HCT116 (cell line): Measurements from ENCODE around the gene EIPR1. TPM values are rescaled to one million over a fixed set of nuclear protein-coding genes. Genes with fewer than 3 reads are reported as not detected.

ENCODE experiments used
- ATAC-seq: fragments of 200-7000 bp; cut with Tn5 transposase; 2 replicates; pipeline ENCODE4 v1.9.1; 2020; ENCODE audit warnings: mild to moderate bottlenecking, moderate library complexity
- BruUV-seq: library from RNA; stranded (reverse); fragments of 400-500 nt; replicated peaks from 2 replicates; lab custom pipeline; 2021; lab: Mats Ljungman, UMichigan
- CTCF ChIA-PET: fragments of 300-600 bp; sonication (Branson Sonifier 250); formaldehyde crosslinking; loops from one replicate; lab custom pipeline; 2021; ENCODE audit warnings: antibody characterized with exemption; lab: Charles Lee
- POLR2A ChIA-PET: fragments of 300-600, 350-600 bp; sonication (Branson Sonifier 250); formaldehyde crosslinking; loops from one replicate; lab custom pipeline; 2021; ENCODE audit warnings: antibody characterized with exemption; lab: Charles Lee
- RAD21 ChIA-PET, 2 experiments: fragments of 300-600 bp; sonication (Branson Sonifier 250); formaldehyde crosslinking; loops; one replicate each; lab custom pipeline; 2023; ENCODE audit warnings: low total read pairs in 2 of 2; ENCODE audit not compliant: uncharacterized antibody in 2 of 2, unreplicated experiment in 2 of 2, low non-redundant PET in 1 of 2; lab: Charles Lee
- DNase-seq: peaks from one replicate; pipeline ENCODE4 v3.0.0-alpha.2; 2010; ENCODE audit warnings: low read depth, low spot score
- H2AFZ ChIP-seq: fragments of 200-600 bp; shearing (Covaris generic), sonication (generic); 2 replicates; pipeline ENCODE4 v1.6.1; 2017; ENCODE audit warnings: low read depth, mixed run types, mixed read lengths, antibody characterized with exemption, low read length; ENCODE audit not compliant: poor library complexity, severe bottlenecking
- H3K27ac ChIP-seq: 2 replicates; pipeline ENCODE4 v1.5.1; 2012; ENCODE audit warnings: low read depth, low read length
- H3K27me3 ChIP-seq: fragments of 200-600 bp; sonication (generic); 2 replicates; pipeline ENCODE4 v1.6.1; 2016; ENCODE audit warnings: mixed run types, low read length, mixed read lengths; ENCODE audit not compliant: insufficient read depth
- H3K36me3 ChIP-seq, 2 experiments: fragments of 200-500 bp in 1 of 2; fragments of 200-600 bp in 1 of 2; sonication (Bioruptor generic) in 1 of 2; sonication (generic) in 1 of 2; 2 replicates each; pipeline versions ENCODE4 v1.5.1 to v1.6.1; 2014 to 2016; ENCODE audit warnings: low read length in 2 of 2, inconsistent platforms in 1 of 2, mixed read lengths in 1 of 2, mixed run types in 1 of 2; ENCODE audit not compliant: insufficient read depth in 2 of 2, control insufficient read depth in 1 of 2
- H3K4me1 ChIP-seq, 2 experiments: fragments of 200-600 bp in 1 of 2; sonication (generic) in 1 of 2; 2 replicates each; pipeline versions ENCODE4 v1.5.1 to v1.6.1; 2012 to 2017; ENCODE audit warnings: low read length in 2 of 2, inconsistent platforms in 1 of 2, mild to moderate bottlenecking in 1 of 2, mixed read lengths in 1 of 2, mixed run types in 1 of 2, moderate library complexity in 1 of 2; ENCODE audit not compliant: insufficient read depth in 2 of 2, control insufficient read depth in 1 of 2
- H3K4me2 ChIP-seq: fragments of 200-600 bp; sonication (generic); 2 replicates; pipeline ENCODE4 v1.6.1; 2017; ENCODE audit warnings: mixed run types, low read length, mixed read lengths
- H3K4me3 ChIP-seq, 2 experiments: fragments of 200-600 bp in 1 of 2; sonication (generic) in 1 of 2; replicated peaks in 1 of 2; 2 replicates each; pipeline ENCODE4 v1.5.1; 2011 to 2016; ENCODE audit warnings: low read length in 2 of 2, control low read depth in 1 of 2, low read depth in 1 of 2, mild to moderate bottlenecking in 1 of 2, mixed read lengths in 1 of 2, mixed run types in 1 of 2
- H3K79me2 ChIP-seq: fragments of 200-600 bp; sonication (generic); 2 replicates; pipeline ENCODE4 v1.6.1; 2017; ENCODE audit warnings: mild to moderate bottlenecking, mixed run types, low read length, moderate library complexity, mixed read lengths; ENCODE audit not compliant: insufficient read depth
- H3K9ac ChIP-seq: fragments of 200-600 bp; sonication (generic); 2 replicates; pipeline ENCODE4 v1.6.1; 2016; ENCODE audit warnings: low read length, mixed read lengths
- H3K9me2 ChIP-seq: fragments of 200-600 bp; sonication (generic), shearing (Covaris generic); 2 replicates; pipeline ENCODE4 v1.6.1; 2017; ENCODE audit warnings: mixed run types, mild to moderate bottlenecking, moderate library complexity; ENCODE audit not compliant: insufficient read depth
- H3K9me3 ChIP-seq, 2 experiments: fragments of 200-500 bp in 1 of 2; fragments of 200-600 bp in 1 of 2; sonication (Bioruptor generic) in 1 of 2; sonication (generic) in 1 of 2; 2 replicates each; pipeline ENCODE4 v1.6.1; 2014 to 2017; ENCODE audit warnings: low read length in 2 of 2, mixed read lengths in 2 of 2, inconsistent platforms in 1 of 2, low read depth in 1 of 2, mild to moderate bottlenecking in 1 of 2, mixed run types in 1 of 2, moderate library complexity in 1 of 2; ENCODE audit not compliant: control insufficient read depth in 1 of 2, insufficient read depth in 1 of 2
- H4K20me1 ChIP-seq: fragments of 200-600 bp; sonication (generic), shearing (Covaris generic); 2 replicates; pipeline ENCODE4 v1.6.1; 2017; ENCODE audit warnings: mixed run types, mild to moderate bottlenecking, moderate library complexity; ENCODE audit not compliant: insufficient read depth
- CEBPB ChIP-seq: IDR thresholded peaks from 2 replicates; pipeline ENCODE4 v1.6.1; 2012; ENCODE audit warnings: low read depth
- EZH2 ChIP-seq: fragments of 200-600 bp; sonication (generic); IDR thresholded peaks from 2 replicates; pipeline ENCODE4 v1.6.1; 2017; ENCODE audit warnings: antibody characterized with exemption, mixed run types
- EZH2phosphoT487 ChIP-seq: fragments of 200-600 bp; IDR thresholded peaks from 2 replicates; pipeline ENCODE4 v1.6.1; 2018; ENCODE audit warnings: antibody characterized with exemption, borderline replicate concordance
- RAD21 ChIP-seq: IDR thresholded peaks from 2 replicates; pipeline ENCODE4 v1.6.1; 2012; ENCODE audit warnings: low read depth, mild to moderate bottlenecking
- REST ChIP-seq: IDR thresholded peaks from 2 replicates; pipeline ENCODE4 v1.6.1; 2012; ENCODE audit warnings: low read depth
- ZNF274 ChIP-seq: fragments of 200-500 bp; sonication (Bioruptor generic); IDR thresholded peaks from 2 replicates; pipeline ENCODE4 v1.6.1; 2014; ENCODE audit warnings: mild to moderate bottlenecking, low read depth, low read length, inconsistent platforms
- intact Hi-C: fragments of 100-400 bp; cut with micrococcal nuclease; formaldehyde crosslinking; loops from 2 replicates; pipeline ENCODE4 v1.10.0; 2022
- total RNA-seq: library from RNA; stranded (reverse); gene quantifications from one replicate; pipeline ENCODE4 v1.2.1, GENCODE V29; 2021; ENCODE audit not compliant: unreplicated experiment

EIPR1 gene
- total RNA-seq, 1 experiment from 2014 or later = 36.9 TPM

GRCh38 chr2:3151153-3151918 is 226.3 kb downstream of the EIPR1 start:
- no TSS peak for BruUV-seq
- no peaks in the 10 kb centered on the region for H3K9me3 ChIP-seq
- no peak overlapping the region for H2AFZ ChIP-seq
- no peak overlapping the region for H3K4me3 ChIP-seq
- H3K9ac ChIP-seq = no peak overlapping the region
- RAD21 ChIA-PET = no interaction called here
- peaks cover 0 to 4% of the 10 kb centered on the region in 2 experiments; a peak in 1 of 4 replicates for H3K4me1 ChIP-seq
- ATAC-seq (no peak), DNase-seq (no peak)
- H3K4me2 ChIP-seq = no peak overlapping the region
- no peaks in the 10 kb centered on the region for H4K20me1 ChIP-seq
- intact Hi-C loops = no loop called here
- H3K9me2 ChIP-seq = no peaks in the 10 kb centered on the region
- no peaks in the 10 kb centered on the region for H3K27me3 ChIP-seq
- H3K27ac ChIP-seq = no peak overlapping the region
- no peaks in the 10 kb centered on the region for H3K36me3 ChIP-seq
- CTCF ChIA-PET = no interaction called here
- POLR2A ChIA-PET = no interaction called here
- TF ChIP-seq ZNF274 (no peak), EZH2phosphoT487 (no peak), CEBPB (no peak)
- H3K79me2 ChIP-seq = no peaks in the 10 kb centered on the region

- no peak for TF ChIP-seq EZH2
- no peak for TF ChIP-seq REST
- TF ChIP-seq RAD21 = no peak
- no peaks in the 10 kb centered on the region for H3K79me2 ChIP-seq
- H3K36me3 ChIP-seq = no peaks in the 10 kb centered on the region
- no peak for ATAC-seq
- H3K4me3 ChIP-seq = no peak overlapping the region
- H2AFZ ChIP-seq = no peak overlapping the region
- H3K27ac ChIP-seq = no peak overlapping the region
- CTCF ChIA-PET = no interaction called here
- POLR2A ChIA-PET = no interaction called here
- no peaks in the 10 kb centered on the region for H3K9me3 ChIP-seq
- RAD21 ChIA-PET = no interaction called here
- H3K4me1 ChIP-seq = peaks cover 0 to 4% of the 10 kb centered on the region in 2 experiments; a peak in 1 of 4 replicates
- no peak overlapping the region for H3K9ac ChIP-seq
- no peak for DNase-seq
- H3K9me2 ChIP-seq = no peaks in the 10 kb centered on the region
- H3K4me2 ChIP-seq = no peak overlapping the region
- no peaks in the 10 kb centered on the region for H4K20me1 ChIP-seq
- no peaks in the 10 kb centered on the region for H3K27me3 ChIP-seq
- BruUV-seq = no TSS peak
- intact Hi-C loops = no loop called here
Measured at GRCh38 chr2:3149441-3150217, 228.0 kb downstream of the EIPR1 start.
